HepG2 (cell line): ENCODE data around the gene HOXB5. TPM values are rescaled to one million over a fixed set of nuclear protein-coding genes. Genes with fewer than 3 reads are reported as not detected.

Source experiments
- ATAC-seq: fragments of 200-7000 bp; cut with Tn5 transposase; 3 replicates; pipeline ENCODE4 v1.9.1; 2020; ENCODE audit warnings: mild to moderate bottlenecking, moderate library complexity
- BruUV-seq: library from RNA; stranded (reverse); fragments of 400-500 nt; replicated peaks from 2 replicates; lab custom pipeline; 2021; lab: Mats Ljungman, UMichigan
- CTCF ChIA-PET: fragments of 300-600 bp; formaldehyde crosslinking; extraction: SDS; loops from one replicate; lab custom pipeline; 2021; ENCODE audit warnings: low total read pairs, inconsistent platforms, low intra/inter-chr PET ratio; lab: Yijun Ruan, JAX
- POLR2A ChIA-PET: fragments of 350-600 bp; sonication (Branson Sonifier 250); formaldehyde crosslinking; loops from one replicate; lab custom pipeline; 2020; ENCODE audit warnings: antibody characterized with exemption, inconsistent platforms; lab: Yijun Ruan, JAX
- DNase-seq: peaks from one replicate; pipeline ENCODE4 v3.0.0-alpha.2; 2015; ENCODE audit warnings: low spot score
- FAIRE-seq: peaks from 3 replicates; lab custom pipeline; 2011; peaks lifted over from hg19 to GRCh38; lab: Jason Lieb, UNC
- H2AFZ ChIP-seq: one replicate; pipeline ENCODE4 v1.6.1; 2011; ENCODE audit warnings: low read length, inconsistent platforms
- H3K27ac ChIP-seq: fragments of 300-600 bp; 3 replicates; pipeline ENCODE4 v1.8.0; 2011; ENCODE audit warnings: mixed run types, mild to moderate bottlenecking, mixed read lengths, low read length, inconsistent platforms; ENCODE audit not compliant: insufficient read depth; ENCODE audit errors: extremely low read length
- H3K27me3 ChIP-seq, 2 experiments: fragments of 200-600 bp in 1 of 2; 2 replicates in 1 of 2; 3 replicates in 1 of 2; pipeline versions ENCODE4 v1.6.0 to v1.8.0; 2011; ENCODE audit warnings: low read length in 2 of 2, mild to moderate bottlenecking in 2 of 2, moderate library complexity in 2 of 2, inconsistent platforms in 1 of 2; ENCODE audit not compliant: insufficient read depth in 2 of 2, control insufficient read depth in 1 of 2
- H3K36me3 ChIP-seq, 2 experiments: fragments of 200-600 bp in 1 of 2; replicated peaks in 1 of 2; 2 replicates in 1 of 2; 3 replicates in 1 of 2; pipeline versions ENCODE4 v1.5.1 to v1.8.0; 2011; ENCODE audit warnings: low read length in 2 of 2, inconsistent platforms in 1 of 2; ENCODE audit not compliant: insufficient read depth in 2 of 2, control insufficient read depth in 1 of 2
- H3K4me1 ChIP-seq: 2 replicates; pipeline ENCODE4 v1.5.1; 2012; ENCODE audit warnings: low read length, inconsistent platforms; ENCODE audit not compliant: insufficient read depth
- H3K4me2 ChIP-seq: 2 replicates; pipeline ENCODE4 v1.6.0; 2011; ENCODE audit warnings: low read depth, low read length, inconsistent platforms
- H3K4me3 ChIP-seq, 3 experiments: fragments of 200-600 bp in 1 of 3; sonication (generic), shearing (Covaris generic) in 1 of 3; replicated peaks in 1 of 3; 2 replicates each; pipeline ENCODE4 v1.5.1; 2011 to 2016; ENCODE audit warnings: low read length in 3 of 3, inconsistent platforms in 2 of 3, low read depth in 2 of 3, mild to moderate bottlenecking in 2 of 3, control low read depth in 1 of 3, mixed read lengths in 1 of 3; ENCODE audit not compliant: insufficient read depth in 1 of 3
- H3K79me2 ChIP-seq: one replicate; pipeline ENCODE4 v1.6.1; 2011; ENCODE audit warnings: low read length, inconsistent platforms; ENCODE audit not compliant: insufficient read depth
- H3K9ac ChIP-seq: 2 replicates; pipeline ENCODE4 v1.6.0; 2011; ENCODE audit warnings: mild to moderate bottlenecking, low read depth, low read length, inconsistent platforms; ENCODE audit not compliant: insufficient read depth
- H3K9me3 ChIP-seq: 2 replicates; pipeline ENCODE4 v1.5.1; 2012; ENCODE audit warnings: mild to moderate bottlenecking, low read length
- H4K20me1 ChIP-seq: 2 replicates; pipeline ENCODE4 v1.6.0; 2011; ENCODE audit warnings: inconsistent platforms, mild to moderate bottlenecking, low read length, moderate library complexity; ENCODE audit not compliant: insufficient read depth
- MIXL1 ChIP-seq: IDR thresholded peaks from 2 replicates; pipeline ENCODE4 v1.6.1; 2016
- SETDB1 ChIP-seq: sonication (generic); formaldehyde crosslinking; IDR thresholded peaks from 2 replicates; pipeline ENCODE4 v1.5.1; 2020; ENCODE audit warnings: missing genetic modification reagents, mild to moderate bottlenecking, borderline replicate concordance
- TCF7L2 ChIP-seq: IDR thresholded peaks from 2 replicates; pipeline ENCODE4 v1.6.1; 2011; ENCODE audit warnings: mild to moderate bottlenecking, low read depth, low read length, moderate library complexity
- ZNF263 ChIP-seq: sonication (generic); formaldehyde crosslinking; IDR thresholded peaks from 2 replicates; pipeline ENCODE4 v1.4.0; 2020; ENCODE audit warnings: missing genetic modification reagents
- ZNF383 ChIP-seq: sonication (generic); formaldehyde crosslinking; IDR thresholded peaks from 2 replicates; pipeline ENCODE4 v1.4.0; 2020; ENCODE audit warnings: missing genetic modification reagents, mild to moderate bottlenecking, borderline replicate concordance
- WGBS: methylation state at CpG from one replicate; pipeline ENCODE4 v1.1.6; 2017; ENCODE audit warnings: low lambda C conversion rate; 5-methylcytosine and 5-hydroxymethylcytosine counted together
- in situ Hi-C: cut with HindIII; loops from 2 replicates; pipeline ENCODE4 v1.10.0; 2017; ENCODE audit warnings: low pct_unique_long_range_greater_than_20kb; ENCODE audit not compliant: extremely low pct_ligation_motif_present
- intact Hi-C: fragments of 100-400 bp; cut with micrococcal nuclease; formaldehyde crosslinking; loops from one replicate; pipeline ENCODE4 v1.10.0; 2022; ENCODE audit not compliant: unreplicated experiment
- polyA plus RNA-seq, 8 experiments: library from polyadenylated mRNA; depleted of rRNA in 3 of 8; stranded (reverse) in 7 of 8; unstranded in 1 of 8; fragments of >200 nt; fragmentation: Illumina TruSeq in 4 of 8; extraction: Trizol in 4 of 8; gene quantifications; 2 replicates each; pipeline versions ENCODE4 v1.2.1 to v1.2.3, GENCODE V29; 2011 to 2016; ENCODE audit warnings: low read depth in 4 of 8, missing spikeins in 1 of 8, mixed read lengths in 1 of 8; ENCODE audit not compliant: insufficient read depth in 1 of 8
- total RNA-seq, 5 experiments: library from RNA; depleted of rRNA; stranded (reverse); fragments of >200 nt; fragmentation: Illumina TruSeq; extraction: Trizol; gene quantifications; 2 replicates each; pipeline ENCODE4 v1.2.3, GENCODE V29; 2016; ENCODE audit warnings: low read depth in 1 of 5
- TF ChIP-seq, protein P1 (sequence below): sonication (generic); formaldehyde crosslinking; IDR thresholded peaks from 2 replicates; pipeline ENCODE4 v1.5.0; 2020; ENCODE audit warnings: missing genetic modification reagents
- TF ChIP-seq, protein P2 (sequence below): sonication (generic); formaldehyde crosslinking; IDR thresholded peaks from one replicate; pipeline ENCODE4 v1.5.1; 2020; ENCODE audit warnings: mild to moderate bottlenecking, missing genetic modification reagents; ENCODE audit errors: not compliant biosample characterization

HOXB5 gene
- total and polyA plus RNA-seq, 2 of the 13 experiments (the other 11 are each of a cell fraction or from before 2014, with no cell fraction given): not detected

DNA sequence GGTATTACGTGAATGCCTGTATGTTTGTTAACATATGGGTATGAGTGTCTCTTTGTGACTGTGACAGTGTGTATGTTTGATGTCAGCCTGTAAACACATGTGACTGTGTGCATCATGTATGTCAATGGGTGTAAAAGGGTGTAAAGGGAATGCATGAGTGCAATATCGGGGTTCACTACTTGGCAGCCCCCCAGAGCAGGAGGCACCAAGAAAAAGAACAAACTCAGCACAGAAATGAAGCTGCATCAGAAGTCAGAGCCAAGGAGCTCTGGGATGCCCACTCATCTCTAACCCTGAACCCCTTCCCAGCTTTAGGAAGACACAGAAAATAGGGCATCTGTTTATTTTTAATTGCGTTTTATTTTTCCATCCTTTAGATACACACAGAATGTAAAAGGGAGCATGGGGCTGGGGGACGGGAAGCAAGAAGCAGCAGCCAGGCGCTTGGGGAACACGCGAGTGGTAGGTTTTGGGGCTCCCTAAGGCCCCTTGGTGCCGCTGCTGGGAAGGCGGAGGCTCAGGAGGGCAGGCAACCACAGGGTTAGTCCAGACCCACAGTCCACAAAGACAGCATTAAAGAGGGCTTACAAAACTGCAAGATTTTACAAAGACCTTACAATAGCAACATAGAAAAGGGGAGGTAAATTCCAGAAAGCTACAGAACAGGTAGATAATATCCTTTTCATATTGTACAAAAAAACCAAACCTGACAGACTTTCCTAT is 13.5 kb upstream of the HOXB5 start:
- no peak for TF ChIP-seq TCF7L2
- TF ChIP-seq ZNF263 (CRISPR knock-in tag): no peak
- TF ChIP-seq, protein P1, sequence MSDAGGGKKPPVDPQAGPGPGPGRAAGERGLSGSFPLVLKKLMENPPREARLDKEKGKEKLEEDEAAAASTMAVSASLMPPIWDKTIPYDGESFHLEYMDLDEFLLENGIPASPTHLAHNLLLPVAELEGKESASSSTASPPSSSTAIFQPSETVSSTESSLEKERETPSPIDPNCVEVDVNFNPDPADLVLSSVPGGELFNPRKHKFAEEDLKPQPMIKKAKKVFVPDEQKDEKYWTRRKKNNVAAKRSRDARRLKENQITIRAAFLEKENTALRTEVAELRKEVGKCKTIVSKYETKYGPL: no peak
- no peak for TF ChIP-seq MIXL1
- TF ChIP-seq, protein P2, sequence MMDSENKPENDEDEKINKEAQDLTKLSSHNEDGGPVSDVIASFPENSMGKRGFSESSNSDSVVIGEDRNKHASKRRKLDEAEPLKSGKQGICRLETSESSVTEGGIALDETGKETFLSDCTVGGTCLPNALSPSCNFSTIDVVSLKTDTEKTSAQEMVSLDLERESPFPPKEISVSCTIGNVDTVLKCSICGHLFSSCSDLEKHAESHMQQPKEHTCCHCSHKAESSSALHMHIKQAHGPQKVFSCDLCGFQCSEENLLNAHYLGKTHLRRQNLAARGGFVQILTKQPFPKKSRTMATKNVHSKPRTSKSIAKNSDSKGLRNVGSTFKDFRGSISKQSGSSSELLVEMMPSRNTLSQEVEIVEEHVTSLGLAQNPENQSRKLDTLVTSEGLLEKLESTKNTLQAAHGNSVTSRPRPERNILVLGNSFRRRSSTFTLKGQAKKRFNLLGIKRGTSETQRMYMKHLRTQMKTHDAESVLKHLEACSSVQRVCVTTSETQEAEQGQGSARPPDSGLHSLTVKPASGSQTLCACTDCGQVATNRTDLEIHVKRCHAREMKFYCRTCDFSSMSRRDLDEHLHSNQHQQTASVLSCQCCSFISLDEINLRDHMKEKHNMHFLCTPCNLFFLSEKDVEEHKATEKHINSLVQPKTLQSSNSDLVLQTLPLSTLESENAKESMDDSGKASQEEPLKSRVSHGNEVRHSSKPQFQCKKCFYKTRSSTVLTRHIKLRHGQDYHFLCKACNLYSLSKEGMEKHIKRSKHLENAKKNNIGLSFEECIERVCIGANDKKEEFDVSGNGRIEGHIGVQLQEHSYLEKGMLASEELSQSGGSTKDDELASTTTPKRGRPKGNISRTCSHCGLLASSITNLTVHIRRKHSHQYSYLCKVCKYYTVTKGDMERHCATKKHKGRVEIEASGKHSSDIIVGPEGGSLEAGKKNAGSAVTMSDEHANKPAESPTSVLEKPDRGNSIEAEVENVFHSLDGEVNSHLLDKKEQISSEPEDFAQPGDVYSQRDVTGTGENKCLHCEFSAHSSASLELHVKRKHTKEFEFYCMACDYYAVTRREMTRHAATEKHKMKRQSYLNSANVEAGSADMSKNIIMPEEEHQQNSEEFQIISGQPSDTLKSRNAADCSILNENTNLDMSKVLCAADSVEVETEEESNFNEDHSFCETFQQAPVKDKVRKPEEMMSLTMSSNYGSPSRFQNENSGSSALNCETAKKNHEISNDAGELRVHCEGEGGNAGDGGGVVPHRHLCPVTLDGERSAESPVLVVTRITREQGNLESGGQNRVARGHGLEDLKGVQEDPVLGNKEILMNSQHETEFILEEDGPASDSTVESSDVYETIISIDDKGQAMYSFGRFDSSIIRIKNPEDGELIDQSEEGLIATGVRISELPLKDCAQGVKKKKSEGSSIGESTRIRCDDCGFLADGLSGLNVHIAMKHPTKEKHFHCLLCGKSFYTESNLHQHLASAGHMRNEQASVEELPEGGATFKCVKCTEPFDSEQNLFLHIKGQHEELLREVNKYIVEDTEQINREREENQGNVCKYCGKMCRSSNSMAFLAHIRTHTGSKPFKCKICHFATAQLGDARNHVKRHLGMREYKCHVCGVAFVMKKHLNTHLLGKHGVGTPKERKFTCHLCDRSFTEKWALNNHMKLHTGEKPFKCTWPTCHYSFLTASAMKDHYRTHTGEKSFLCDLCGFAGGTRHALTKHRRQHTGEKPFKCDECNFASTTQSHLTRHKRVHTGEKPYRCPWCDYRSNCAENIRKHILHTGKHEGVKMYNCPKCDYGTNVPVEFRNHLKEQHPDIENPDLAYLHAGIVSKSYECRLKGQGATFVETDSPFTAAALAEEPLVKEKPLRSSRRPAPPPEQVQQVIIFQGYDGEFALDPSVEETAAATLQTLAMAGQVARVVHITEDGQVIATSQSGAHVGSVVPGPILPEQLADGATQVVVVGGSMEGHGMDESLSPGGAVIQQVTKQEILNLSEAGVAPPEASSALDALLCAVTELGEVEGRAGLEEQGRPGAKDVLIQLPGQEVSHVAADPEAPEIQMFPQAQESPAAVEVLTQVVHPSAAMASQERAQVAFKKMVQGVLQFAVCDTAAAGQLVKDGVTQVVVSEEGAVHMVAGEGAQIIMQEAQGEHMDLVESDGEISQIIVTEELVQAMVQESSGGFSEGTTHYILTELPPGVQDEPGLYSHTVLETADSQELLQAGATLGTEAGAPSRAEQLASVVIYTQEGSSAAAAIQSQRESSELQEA: no peak
- TF ChIP-seq ZNF383: no peak
- no peak for TF ChIP-seq SETDB1 (CRISPR knock-in tag)
- ATAC-seq (no peak), FAIRE-seq (no peak), DNase-seq (no peak)
- Histone ChIP-seq H3K36me3 (no peaks in the 10 kb centered on the region), H2AFZ (no peak overlapping the region), H3K9ac (no peak overlapping the region), H3K9me3 (no peaks in the 10 kb centered on the region), H3K27ac (no peak overlapping the region), H3K4me2 (no peak overlapping the region), H3K27me3 (peaks cover 24 to 95% of the 10 kb centered on the region in 2 experiments; a peak in 4 of 5 replicates), H3K4me3 (no peak overlapping the region), H3K79me2 (no peaks in the 10 kb centered on the region), H3K4me1 (peaks cover 19% of the 10 kb centered on the region), H4K20me1 (peaks cover 2% of the 10 kb centered on the region; the same call in 1 of the 2 replicates)
- no TSS peak for BruUV-seq
- 15% methylated on average over 9 of the region's 9 CpGs for WGBS
- CTCF ChIA-PET: no interaction called here
- POLR2A ChIA-PET: no interaction called here
- intact Hi-C loops: no loop called here
- in situ Hi-C loops: no loop called here
